DND-41 (cell line): Measurements from ENCODE around the gene MAP7.

ENCODE experiments used
- CTCF ChIP-seq: IDR thresholded peaks from 2 replicates; pipeline ENCODE4 v1.5.1; 2012; ENCODE audit warnings: borderline replicate concordance, low read length, moderate library complexity, mild to moderate bottlenecking; ENCODE audit not compliant: poor library complexity, severe bottlenecking; ENCODE audit errors: extremely low read depth
- EZH2 ChIP-seq: IDR thresholded peaks from 3 replicates; pipeline ENCODE4 v1.6.1; 2012; ENCODE audit warnings: borderline replicate concordance, low read depth, mild to moderate bottlenecking, moderate library complexity, low read length, inconsistent platforms; ENCODE audit not compliant: severe bottlenecking

- TF ChIP-seq CTCF, result no peak
- no peak for TF ChIP-seq EZH2
Measured at GRCh38 chr6:136471372-136471771, 78.8 kb downstream of the MAP7 start.
